SK-N-SH (cell line): ENCODE data around the gene KLHL2.

Experiments
- CTCF ChIP-seq: fragments of 200-600 bp; sonication (generic); IDR thresholded peaks from 2 replicates; pipeline ENCODE4 v1.6.1; 2017; ENCODE audit warnings: antibody characterized with exemption, mild to moderate bottlenecking, moderate library complexity
- EP300 ChIP-seq, 2 experiments: IDR thresholded peaks; 2 replicates each; pipeline versions ENCODE4 v1.4.0 to v1.6.1; 2012; ENCODE audit warnings: borderline replicate concordance in 1 of 2, low read depth in 1 of 2, low read length in 1 of 2
- EZH2phosphoT487 ChIP-seq: fragments of 200-600 bp; sonication (generic); IDR thresholded peaks from 2 replicates; pipeline ENCODE4 v1.6.1; 2017; ENCODE audit warnings: low read depth, mixed run types, mild to moderate bottlenecking, antibody characterized with exemption, moderate library complexity, borderline replicate concordance
- FOXJ3 ChIP-seq: sonication (generic); formaldehyde crosslinking; IDR thresholded peaks from 2 replicates; pipeline ENCODE4 v1.5.1; 2020; ENCODE audit warnings: mild to moderate bottlenecking, missing genetic modification reagents
- MAX ChIP-seq: IDR thresholded peaks from 2 replicates; pipeline ENCODE4 v1.4.0; 2012; ENCODE audit warnings: low read depth
- POLR2AphosphoS5 ChIP-seq: IDR thresholded peaks from 2 replicates; pipeline ENCODE4 v1.6.1; 2012; ENCODE audit warnings: low read depth, low read length
- TAF1 ChIP-seq: IDR thresholded peaks from 2 replicates; pipeline ENCODE4 v1.6.1; 2012; ENCODE audit warnings: low read depth, mild to moderate bottlenecking, low read length, moderate library complexity, borderline replicate concordance
- USF2 ChIP-seq: fragments of 150-350 bp; IDR thresholded peaks from 2 replicates; pipeline ENCODE4 v1.6.1; 2017; ENCODE audit warnings: antibody characterized with exemption, low read length, low read depth, borderline replicate concordance

GRCh38 chr4:165325732-165326512 is 118.6 kb downstream of the KLHL2 start:
- no peak for TF ChIP-seq TAF1
- no peak for TF ChIP-seq CTCF
- TF ChIP-seq EP300 (IDR thresholded peaks at IDR 0.05; ENCODE audit: borderline replicate concordance in 1 of 2, low read depth in 1 of 2, low read length in 1 of 2): peak in 1 of 2 experiments; percentile 35; a peak in 1 of 4 replicates
- TF ChIP-seq EZH2phosphoT487: no peak
- TF ChIP-seq USF2: no peak
- TF ChIP-seq FOXJ3 (CRISPR knock-in tag): no peak
- peak; percentile 63; the same call in 1 of the 2 replicates for TF ChIP-seq POLR2AphosphoS5
- TF ChIP-seq MAX: no peak
